ENCODE measurements around the gene CCDC138. TPM values are rescaled to one million over a fixed set of nuclear protein-coding genes. Genes with fewer than 3 reads are reported as not detected.

CCDC138 gene
- polyA plus RNA-seq, 1 donor from 2014 or later = 19.0 TPM

GRCh38 chr2:108853421-108853820 lies 66.8 kb downstream of the CCDC138 start:
- H3F3A ChIP-seq (ENCODE audit: insufficient read depth, low read length, poor library complexity, severe bottlenecking) = no peaks in the 10 kb centered on the region
- H3K36me3 ChIP-seq (ENCODE audit: insufficient read depth, low read length) = peaks cover 6% of the 10 kb centered on the region
- H3K9me3 ChIP-seq (ENCODE audit: low read length) = no peaks in the 10 kb centered on the region
- H3K79me2 ChIP-seq (replicated peaks; ENCODE audit: insufficient read depth, low read length) = no peaks in the 10 kb centered on the region
- no peak overlapping the region for H3K4me2 ChIP-seq (ENCODE audit: low read length)
- no peak overlapping the region for H2AFZ ChIP-seq (ENCODE audit: low read depth, low read length)
- no peak overlapping the region for H3K9ac ChIP-seq (ENCODE audit: low read length)
- H4K20me1 ChIP-seq (ENCODE audit: insufficient read depth) = no peaks in the 10 kb centered on the region
- no peak for TF ChIP-seq RAD21 (conservative IDR thresholded peaks at IDR 0.05)
- no peak for TF ChIP-seq MXI1 (conservative IDR thresholded peaks at IDR 0.05; ENCODE audit: poor library complexity, severe bottlenecking)
- no peak for TF ChIP-seq CTCF (IDR thresholded peaks at IDR 0.05; ENCODE audit: poor library complexity, severe bottlenecking)
- TF ChIP-seq SMC3 (conservative IDR thresholded peaks at IDR 0.05; ENCODE audit: poor library complexity) = no peak
- TF ChIP-seq REST (IDR thresholded peaks at IDR 0.05; ENCODE audit: borderline replicate concordance) = no peak
- TF ChIP-seq EZH2 (IDR thresholded peaks at IDR 0.05; ENCODE audit: borderline replicate concordance, insufficient read depth, low read length, poor library complexity, severe bottlenecking) = no peak
- TF ChIP-seq EP300 (conservative IDR thresholded peaks at IDR 0.05; ENCODE audit: poor library complexity, severe bottlenecking) = no peak
- TF ChIP-seq POLR2AphosphoS5 (IDR thresholded peaks at IDR 0.05) = no peak
- no peak for TF ChIP-seq TAF1 (IDR thresholded peaks at IDR 0.05; ENCODE audit: low read depth)
- no peaks in the 10 kb centered on the region for H3K27me3 ChIP-seq (ENCODE audit: insufficient read depth, low read depth, low read length)
- no peak overlapping the region for H3K4me3 ChIP-seq (ENCODE audit: low read length)
- H3K27ac ChIP-seq (ENCODE audit: low read length) = no peak overlapping the region
- peaks cover 3% of the 10 kb centered on the region for H3K9me2 ChIP-seq (ENCODE audit: insufficient read depth, low read length)

GRCh38 chr2:108854484-108854883 lies 67.9 kb downstream of the CCDC138 start:
- H3K4me3 ChIP-seq (ENCODE audit: low read length) = no peak overlapping the region
- peaks cover 3% of the 10 kb centered on the region for H3K9me2 ChIP-seq (ENCODE audit: insufficient read depth, low read length)
- H3K9me3 ChIP-seq (ENCODE audit: low read length) = no peaks in the 10 kb centered on the region
- no peak overlapping the region for H3K27ac ChIP-seq (ENCODE audit: low read length)
- peaks cover 6% of the 10 kb centered on the region for H3K36me3 ChIP-seq (ENCODE audit: insufficient read depth, low read length)
- no peak overlapping the region for H3K9ac ChIP-seq (ENCODE audit: low read length)
- H3F3A ChIP-seq (ENCODE audit: insufficient read depth, low read length, poor library complexity, severe bottlenecking) = no peaks in the 10 kb centered on the region
- H3K27me3 ChIP-seq (ENCODE audit: insufficient read depth, low read depth, low read length) = no peaks in the 10 kb centered on the region
- H3K79me2 ChIP-seq (replicated peaks; ENCODE audit: insufficient read depth, low read length) = no peaks in the 10 kb centered on the region
- TF ChIP-seq RAD21 (conservative IDR thresholded peaks at IDR 0.05) (no peak), CTCF (IDR thresholded peaks at IDR 0.05; ENCODE audit: poor library complexity, severe bottlenecking) (no peak), REST (IDR thresholded peaks at IDR 0.05; ENCODE audit: borderline replicate concordance) (no peak), MXI1 (conservative IDR thresholded peaks at IDR 0.05; ENCODE audit: poor library complexity, severe bottlenecking) (no peak), SMC3 (conservative IDR thresholded peaks at IDR 0.05; ENCODE audit: poor library complexity) (no peak), EZH2 (IDR thresholded peaks at IDR 0.05; ENCODE audit: borderline replicate concordance, insufficient read depth, low read length, poor library complexity, severe bottlenecking) (no peak)
- no peak overlapping the region for H3K4me2 ChIP-seq (ENCODE audit: low read length)
- no peaks in the 10 kb centered on the region for H4K20me1 ChIP-seq (ENCODE audit: insufficient read depth)
- no peak overlapping the region for H2AFZ ChIP-seq (ENCODE audit: low read depth, low read length)
